Progenitor cell of endocrine pancreas (in vitro differentiated cells): ENCODE data around the gene ZNF366. TPM values are rescaled to one million over a fixed set of nuclear protein-coding genes. Genes with fewer than 3 reads are reported as not detected.

Source experiments
- DNase-seq: peaks from one replicate; pipeline ENCODE4 v3.0.0; 2021; ENCODE audit warnings: low spot score; ENCODE audit not compliant: unreplicated experiment
- H3K27ac Mint-ChIP-seq: 2 replicates; pipeline ENCODE4 v1.8.0; 2021; ENCODE audit warnings: mild to moderate bottlenecking, moderate library complexity, mixed read lengths
- H3K27me3 Mint-ChIP-seq: 2 replicates; pipeline ENCODE4 v1.8.0; 2021; ENCODE audit warnings: mixed read lengths
- H3K36me3 Mint-ChIP-seq: 2 replicates; pipeline ENCODE4 v1.8.0; 2022; ENCODE audit warnings: mixed read lengths; ENCODE audit not compliant: insufficient read depth
- H3K4me1 Mint-ChIP-seq: 2 replicates; pipeline ENCODE4 v1.8.0; 2021; ENCODE audit warnings: low read depth, mixed read lengths
- H3K4me3 Mint-ChIP-seq: 2 replicates; pipeline ENCODE4 v1.8.0; 2021; ENCODE audit warnings: low read depth, mild to moderate bottlenecking, moderate library complexity, mixed read lengths
- H3K9me3 Mint-ChIP-seq: 2 replicates; pipeline ENCODE4 v1.8.0; 2021; ENCODE audit warnings: low read depth, mixed read lengths
- total RNA-seq: library from RNA; stranded (reverse); gene quantifications from 2 replicates; pipeline ENCODE4 v1.2.1, GENCODE V29; 2021
- TF ChIP-seq, protein P1 (sequence below): fragments of 200-600 bp; sonication (generic); IDR thresholded peaks from one replicate; pipeline ENCODE4 v1.5.0; 2021; ENCODE audit warnings: antibody characterized with exemption, mild to moderate bottlenecking; ENCODE audit not compliant: unreplicated experiment

Gene ZNF366
- total RNA-seq, 1 donor from 2014 or later = not detected

DNA sequence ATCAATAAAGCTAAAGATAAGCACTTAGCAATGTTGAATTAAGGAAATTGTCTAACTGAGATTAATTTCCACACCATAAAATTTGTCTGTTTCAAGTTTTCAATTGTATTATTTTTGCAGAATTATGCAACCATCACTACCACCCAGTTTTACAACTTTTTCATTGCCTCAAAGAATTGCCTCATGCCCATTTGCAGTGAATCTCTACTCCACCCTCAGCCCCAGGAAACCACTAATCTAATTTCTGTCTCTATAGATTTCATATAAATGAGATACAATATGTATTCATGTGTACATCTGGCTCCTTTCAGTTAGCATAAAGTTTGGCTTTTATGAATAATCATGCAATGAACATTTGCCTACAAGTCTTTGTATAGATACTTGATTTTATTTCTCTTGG lies 114.2 kb downstream of the ZNF366 start:
- no peak for DNase-seq
- Mint-ChIP-seq H3K4me3 (no peak overlapping the region), H3K9me3 (no peaks in the 10 kb centered on the region), H3K27me3 (peaks cover 3% of the 10 kb centered on the region), H3K4me1 (peaks cover 5% of the 10 kb centered on the region), H3K27ac (no peak overlapping the region), H3K36me3 (no peaks in the 10 kb centered on the region)
- TF ChIP-seq, protein P1, sequence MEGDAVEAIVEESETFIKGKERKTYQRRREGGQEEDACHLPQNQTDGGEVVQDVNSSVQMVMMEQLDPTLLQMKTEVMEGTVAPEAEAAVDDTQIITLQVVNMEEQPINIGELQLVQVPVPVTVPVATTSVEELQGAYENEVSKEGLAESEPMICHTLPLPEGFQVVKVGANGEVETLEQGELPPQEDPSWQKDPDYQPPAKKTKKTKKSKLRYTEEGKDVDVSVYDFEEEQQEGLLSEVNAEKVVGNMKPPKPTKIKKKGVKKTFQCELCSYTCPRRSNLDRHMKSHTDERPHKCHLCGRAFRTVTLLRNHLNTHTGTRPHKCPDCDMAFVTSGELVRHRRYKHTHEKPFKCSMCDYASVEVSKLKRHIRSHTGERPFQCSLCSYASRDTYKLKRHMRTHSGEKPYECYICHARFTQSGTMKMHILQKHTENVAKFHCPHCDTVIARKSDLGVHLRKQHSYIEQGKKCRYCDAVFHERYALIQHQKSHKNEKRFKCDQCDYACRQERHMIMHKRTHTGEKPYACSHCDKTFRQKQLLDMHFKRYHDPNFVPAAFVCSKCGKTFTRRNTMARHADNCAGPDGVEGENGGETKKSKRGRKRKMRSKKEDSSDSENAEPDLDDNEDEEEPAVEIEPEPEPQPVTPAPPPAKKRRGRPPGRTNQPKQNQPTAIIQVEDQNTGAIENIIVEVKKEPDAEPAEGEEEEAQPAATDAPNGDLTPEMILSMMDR = no peak

Other genes starting within 250 kb of the ZNF366 start
- 54.7 and 60.6 TPM in 2 replicates for gene MRPS27, start 187.2 kb downstream of the ZNF366 start, total RNA-seq
- gene PTCD2, start 187.0 kb downstream of the ZNF366 start, total RNA-seq = 8.9 and 13.5 TPM in 2 replicates